Progenitor cell of endocrine pancreas (in vitro differentiated cells): ENCODE data around the gene PSMB1. TPM values are rescaled to one million over a fixed set of nuclear protein-coding genes. Genes with fewer than 3 reads are reported as not detected.
"Not testable (repeated sequence)": the region's sequence is repeated elsewhere in the genome, so short reads cannot be mapped to it uniquely, and the experiment has no call there.

Source experiments
- DNase-seq: peaks from one replicate; pipeline ENCODE4 v3.0.0; 2021; ENCODE audit warnings: low spot score; ENCODE audit not compliant: unreplicated experiment
- H3K27ac Mint-ChIP-seq: 2 replicates; pipeline ENCODE4 v1.8.0; 2021; ENCODE audit warnings: mild to moderate bottlenecking, moderate library complexity, mixed read lengths
- H3K27me3 Mint-ChIP-seq: 2 replicates; pipeline ENCODE4 v1.8.0; 2021; ENCODE audit warnings: mixed read lengths
- H3K36me3 Mint-ChIP-seq: 2 replicates; pipeline ENCODE4 v1.8.0; 2022; ENCODE audit warnings: mixed read lengths; ENCODE audit not compliant: insufficient read depth
- H3K4me1 Mint-ChIP-seq: 2 replicates; pipeline ENCODE4 v1.8.0; 2021; ENCODE audit warnings: low read depth, mixed read lengths
- H3K4me3 Mint-ChIP-seq: 2 replicates; pipeline ENCODE4 v1.8.0; 2021; ENCODE audit warnings: low read depth, mild to moderate bottlenecking, moderate library complexity, mixed read lengths
- H3K9me3 Mint-ChIP-seq: 2 replicates; pipeline ENCODE4 v1.8.0; 2021; ENCODE audit warnings: low read depth, mixed read lengths
- CTCF ChIP-seq: fragments of 200-600 bp; sonication (generic); IDR thresholded peaks from one replicate; pipeline ENCODE4 v1.5.0; 2021; ENCODE audit warnings: antibody characterized with exemption, mild to moderate bottlenecking; ENCODE audit not compliant: unreplicated experiment
- total RNA-seq: library from RNA; stranded (reverse); gene quantifications from 2 replicates; pipeline ENCODE4 v1.2.1, GENCODE V29; 2021

Gene PSMB1
- total RNA-seq, 1 donor from 2014 or later: 154 TPM

GRCh38 chr6:170512249-170512648, 40.9 kb downstream of the PSMB1 start:
- no peaks in the 10 kb centered on the region for H3K36me3 Mint-ChIP-seq
- no peak overlapping the region for H3K4me3 Mint-ChIP-seq
- TF ChIP-seq CTCF: no peak
- no peak overlapping the region for H3K27ac Mint-ChIP-seq
- no peak for DNase-seq
- peaks cover 7% of the 10 kb centered on the region for H3K27me3 Mint-ChIP-seq
- H3K4me1 Mint-ChIP-seq: no peaks in the 10 kb centered on the region
- H3K9me3 Mint-ChIP-seq: no peaks in the 10 kb centered on the region

DNA sequence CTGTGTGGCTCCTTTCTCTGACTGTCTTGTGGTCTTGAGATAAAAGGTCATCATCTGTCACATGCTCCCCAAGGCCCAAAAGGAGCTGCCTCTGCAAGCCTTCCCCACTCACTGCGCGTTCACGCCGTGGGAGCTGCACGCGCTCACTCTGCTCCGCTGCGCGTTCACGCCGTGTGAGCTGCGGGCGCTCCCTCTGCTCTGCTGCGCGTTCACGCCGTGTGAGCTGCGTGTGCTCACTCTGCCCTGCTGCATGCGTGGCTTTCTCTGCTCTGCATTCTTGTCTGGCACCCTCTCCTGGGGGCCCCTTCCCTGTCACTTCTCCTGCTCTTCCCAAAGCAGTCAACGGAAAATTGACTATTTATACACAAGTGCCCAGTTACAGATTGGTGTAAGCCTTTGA, 42.5 kb downstream of the PSMB1 start:
- Mint-ChIP-seq H3K27ac (peak overlapping the region; percentile 75), H3K4me1 (no peaks in the 10 kb centered on the region), H3K27me3 (peaks cover 7% of the 10 kb centered on the region), H3K36me3 (no peaks in the 10 kb centered on the region), H3K9me3 (no peaks in the 10 kb centered on the region), H3K4me3 (no peak overlapping the region)
- DNase-seq: no peak
- TF ChIP-seq CTCF: no peak

DNA sequence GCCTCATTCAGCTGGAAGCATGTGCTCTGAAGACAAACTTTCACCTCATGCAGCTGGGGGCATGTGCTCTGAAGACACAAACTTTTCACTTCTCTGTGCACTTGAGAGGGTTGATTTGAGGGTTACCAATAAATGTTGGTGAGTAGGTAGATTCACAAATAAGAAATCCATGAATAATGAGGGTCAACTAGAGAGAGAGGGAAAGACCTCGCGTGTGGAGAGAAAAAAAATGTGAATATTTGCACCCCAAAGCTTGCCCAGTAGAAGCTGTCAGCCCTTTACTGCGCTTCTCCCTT, 43.4 kb downstream of the PSMB1 start:
- Mint-ChIP-seq H3K4me3 (no peak overlapping the region), H3K36me3 (no peaks in the 10 kb centered on the region), H3K27me3 (peaks cover 7% of the 10 kb centered on the region), H3K9me3 (no peaks in the 10 kb centered on the region), H3K4me1 (no peaks in the 10 kb centered on the region), H3K27ac (no peak overlapping the region)
- TF ChIP-seq CTCF: no peak
- no peak for DNase-seq

- H3K9me3 Mint-ChIP-seq, H3K27me3 Mint-ChIP-seq, H3K4me1 Mint-ChIP-seq, H3K27ac Mint-ChIP-seq, DNase-seq, H3K4me3 Mint-ChIP-seq, H3K36me3 Mint-ChIP-seq: not testable (repeated sequence)
These were observed 44.0 kb downstream of the PSMB1 start for GRCh38 chr6:170508892-170509722.

DNA sequence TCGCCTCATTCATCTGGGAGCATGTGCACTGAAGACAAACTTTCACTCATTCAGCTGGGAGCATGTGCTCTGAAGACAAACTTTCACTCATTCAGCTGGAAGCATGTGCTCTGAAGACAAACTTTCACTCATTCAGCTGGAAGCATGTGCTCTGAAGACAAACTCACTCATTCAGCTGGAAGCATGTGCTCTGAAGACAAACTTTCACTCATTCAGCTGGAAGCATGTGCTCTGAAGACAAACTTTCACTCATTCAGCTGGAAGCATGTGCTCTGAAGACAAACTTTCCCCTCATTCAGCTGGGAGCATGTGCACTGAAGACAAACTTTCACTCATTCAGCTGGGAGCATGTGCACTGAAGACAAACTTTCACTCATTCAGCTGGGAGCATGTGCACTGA, 44.8 kb downstream of the PSMB1 start:
- not testable (repeated sequence) for H3K4me3 Mint-ChIP-seq, H3K9me3 Mint-ChIP-seq, H3K27ac Mint-ChIP-seq, DNase-seq, H3K36me3 Mint-ChIP-seq, H3K27me3 Mint-ChIP-seq, H3K4me1 Mint-ChIP-seq

GRCh38 chr6:170507728-170508127, 45.4 kb downstream of the PSMB1 start:
- H3K36me3 Mint-ChIP-seq, H3K4me1 Mint-ChIP-seq, H3K9me3 Mint-ChIP-seq, DNase-seq, H3K27ac Mint-ChIP-seq, H3K4me3 Mint-ChIP-seq: not testable (repeated sequence)
- H3K27me3 Mint-ChIP-seq: peaks cover 13% of the 10 kb centered on the region

- DNase-seq: no peak
- no peak for TF ChIP-seq CTCF
- Mint-ChIP-seq H3K36me3 (peaks cover 4% of the 10 kb centered on the region), H3K27me3 (peaks cover 21% of the 10 kb centered on the region), H3K4me1 (no peaks in the 10 kb centered on the region), H3K4me3 (no peak overlapping the region), H3K9me3 (peaks cover 15% of the 10 kb centered on the region), H3K27ac (no peak overlapping the region)
These were observed 46.7 kb downstream of the PSMB1 start for GRCh38 chr6:170506446-170506845.
